ENCODE data around the gene SNCA.

SNCA gene

DNA sequence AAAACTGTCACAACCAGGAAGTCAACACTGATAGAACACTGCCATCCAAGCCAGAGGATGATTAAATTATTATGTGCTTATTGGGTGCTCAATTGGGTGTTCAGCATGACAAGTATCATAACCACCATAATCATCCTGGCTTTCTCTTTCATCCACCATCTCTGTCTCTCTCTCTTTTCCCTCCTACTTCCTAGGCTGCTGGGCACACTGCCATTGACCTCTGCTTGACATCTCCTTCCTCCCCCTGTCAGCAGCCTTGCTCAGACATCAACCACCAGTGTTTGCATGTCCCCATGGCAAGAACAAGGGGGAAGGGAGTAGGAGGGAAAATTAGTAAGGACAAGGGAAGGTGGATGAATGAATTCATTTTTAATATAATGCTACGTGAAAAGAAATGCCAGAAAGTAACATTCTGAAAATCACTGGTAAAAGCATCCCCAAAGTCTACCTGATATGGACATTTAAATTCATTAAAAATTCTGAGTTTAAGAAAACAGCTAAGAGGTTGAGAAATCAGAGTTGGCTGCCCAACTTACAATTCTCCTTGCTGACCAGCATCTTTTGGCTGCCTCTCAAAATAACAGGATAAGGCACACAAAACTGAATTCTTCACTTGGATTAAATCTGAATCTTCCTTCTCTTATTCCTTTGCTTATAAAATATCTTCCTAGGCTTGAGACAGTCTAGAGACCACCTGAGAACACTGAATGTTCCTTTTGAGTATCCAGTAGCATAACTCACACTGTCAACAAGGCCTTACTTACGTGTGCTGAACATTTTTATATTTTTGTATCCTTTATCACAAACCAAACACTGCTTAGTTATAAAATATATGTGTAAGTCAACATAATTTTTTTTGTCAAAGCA is 48.5 kb downstream of the SNCA start:
- no peak overlapping the region for H3K27ac ChIP-seq (ENCODE audit: low read depth, low read length, poor library complexity, severe bottlenecking)
- H3K27me3 ChIP-seq (ENCODE audit: insufficient read depth, low read length): no peaks in the 10 kb centered on the region
- H2AFZ ChIP-seq (ENCODE audit: low read length): no peak overlapping the region
- no peaks in the 10 kb centered on the region for H3K79me2 ChIP-seq (ENCODE audit: insufficient read depth, low read length)
- H3K4me3 ChIP-seq (ENCODE audit: low read depth, low read length, poor library complexity, severe bottlenecking): no peak overlapping the region
- no peaks in the 10 kb centered on the region for H3K9me2 ChIP-seq (ENCODE audit: low read depth, low read length)
- H3F3A ChIP-seq (ENCODE audit: insufficient read depth, low read length): no peaks in the 10 kb centered on the region
- H4K20me1 ChIP-seq (ENCODE audit: insufficient read depth, low read length): no peaks in the 10 kb centered on the region
- no peaks in the 10 kb centered on the region for H3K4me1 ChIP-seq (ENCODE audit: insufficient read depth, low read length, severe bottlenecking)
- TF ChIP-seq CTCF (IDR thresholded peaks at IDR 0.05; ENCODE audit: low read length) (no peak), EZH2 (IDR thresholded peaks at IDR 0.05; ENCODE audit: borderline replicate concordance, low read length) (no peak)
- H3K9me3 ChIP-seq (ENCODE audit: low read length): no peaks in the 10 kb centered on the region
- no peak overlapping the region for H3K4me2 ChIP-seq (ENCODE audit: low read length)
- no peak overlapping the region for H3K9ac ChIP-seq (ENCODE audit: low read length)
- no peaks in the 10 kb centered on the region for H3K36me3 ChIP-seq (ENCODE audit: insufficient read depth, low read length)

GRCh38 chr4:89784686-89785231 is 52.2 kb downstream of the SNCA start:
- no peaks in the 10 kb centered on the region for H3K9me2 ChIP-seq (ENCODE audit: low read depth, low read length)
- H3K9me3 ChIP-seq (ENCODE audit: low read length): no peaks in the 10 kb centered on the region
- TF ChIP-seq EZH2 (IDR thresholded peaks at IDR 0.05; ENCODE audit: borderline replicate concordance, low read length) (no peak), CTCF (IDR thresholded peaks at IDR 0.05; ENCODE audit: low read length) (no peak)
- H3K27ac ChIP-seq (ENCODE audit: low read depth, low read length, poor library complexity, severe bottlenecking): no peak overlapping the region
- no peaks in the 10 kb centered on the region for H3K27me3 ChIP-seq (ENCODE audit: insufficient read depth, low read length)
- H3K36me3 ChIP-seq (ENCODE audit: insufficient read depth, low read length): no peaks in the 10 kb centered on the region
- H3F3A ChIP-seq (ENCODE audit: insufficient read depth, low read length): no peaks in the 10 kb centered on the region
- no peaks in the 10 kb centered on the region for H3K4me1 ChIP-seq (ENCODE audit: insufficient read depth, low read length, severe bottlenecking)
- no peak overlapping the region for H3K4me3 ChIP-seq (ENCODE audit: low read depth, low read length, poor library complexity, severe bottlenecking)
- no peak overlapping the region for H2AFZ ChIP-seq (ENCODE audit: low read length)
- no peaks in the 10 kb centered on the region for H3K79me2 ChIP-seq (ENCODE audit: insufficient read depth, low read length)
- no peak overlapping the region for H3K4me2 ChIP-seq (ENCODE audit: low read length)
- H4K20me1 ChIP-seq (ENCODE audit: insufficient read depth, low read length): no peaks in the 10 kb centered on the region
- no peak overlapping the region for H3K9ac ChIP-seq (ENCODE audit: low read length)

DNA sequence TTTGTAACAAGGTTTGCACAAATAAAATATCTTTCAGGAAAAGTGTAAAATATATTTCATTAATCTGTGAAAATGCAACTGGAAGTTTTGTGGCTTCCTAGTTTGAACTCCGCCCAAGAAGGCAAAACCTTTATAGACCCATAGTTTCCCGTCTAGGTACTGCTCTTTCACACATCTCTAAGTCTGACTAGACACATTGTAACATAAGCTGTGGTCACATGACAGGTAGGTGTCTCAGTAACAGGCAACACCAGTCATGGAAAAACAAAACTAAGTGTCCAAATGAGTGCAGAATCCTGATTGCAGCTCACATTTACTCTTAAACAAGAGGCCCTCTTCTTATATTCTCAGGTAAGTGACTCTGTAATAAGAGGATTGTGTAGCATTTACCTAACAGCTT is 55.6 kb downstream of the SNCA start:
- Histone ChIP-seq H3K9ac (ENCODE audit: low read length) (no peak overlapping the region), H3K79me2 (ENCODE audit: insufficient read depth, low read length) (no peaks in the 10 kb centered on the region), H3K4me2 (ENCODE audit: low read length) (no peak overlapping the region), H3K4me3 (ENCODE audit: low read depth, low read length, poor library complexity, severe bottlenecking) (no peak overlapping the region), H3K27me3 (ENCODE audit: insufficient read depth, low read length) (no peaks in the 10 kb centered on the region), H3K9me2 (ENCODE audit: low read depth, low read length) (no peaks in the 10 kb centered on the region), H2AFZ (ENCODE audit: low read length) (no peak overlapping the region), H3K27ac (ENCODE audit: low read depth, low read length, poor library complexity, severe bottlenecking) (no peak overlapping the region), H3K4me1 (ENCODE audit: insufficient read depth, low read length, severe bottlenecking) (no peaks in the 10 kb centered on the region), H3F3A (ENCODE audit: insufficient read depth, low read length) (no peaks in the 10 kb centered on the region), H4K20me1 (ENCODE audit: insufficient read depth, low read length) (no peaks in the 10 kb centered on the region), H3K9me3 (ENCODE audit: low read length) (no peaks in the 10 kb centered on the region), H3K36me3 (ENCODE audit: insufficient read depth, low read length) (no peaks in the 10 kb centered on the region)
- TF ChIP-seq CTCF (IDR thresholded peaks at IDR 0.05; ENCODE audit: low read length) (no peak), EZH2 (IDR thresholded peaks at IDR 0.05; ENCODE audit: borderline replicate concordance, low read length) (no peak)
